Measurements from ENCODE around the gene ADGRG1. TPM values are rescaled to one million over a fixed set of nuclear protein-coding genes. Genes with fewer than 3 reads are reported as not detected.

ADGRG1 gene
- polyA plus RNA-seq, 1 of the 3 experiments (the other 2 are of a cell fraction) = 7.4 TPM

GRCh38 chr16:57693550-57693949, 65.1 kb downstream of the ADGRG1 start:
- peaks cover 0 to 13% of the 10 kb centered on the region in 2 experiments; a peak in 1 of 4 replicates for H3K4me1 ChIP-seq (ENCODE audit: control insufficient read depth in 1 of 2, insufficient read depth in 2 of 2, low read depth in 1 of 2, low read length in 1 of 2)
- no peaks in the 10 kb centered on the region for H3F3A ChIP-seq (replicated peaks; ENCODE audit: insufficient read depth)
- no peak for TF ChIP-seq TAF1 (IDR thresholded peaks at IDR 0.05; ENCODE audit: borderline replicate concordance, low read depth, low read length)
- no peak for TF ChIP-seq FOSL2 (IDR thresholded peaks at IDR 0.05; ENCODE audit: borderline replicate concordance, low read depth)
- no peak for TF ChIP-seq CTCF (IDR thresholded peaks at IDR 0.05)
- TF ChIP-seq TCF12 (IDR thresholded peaks at IDR 0.05) = no peak
- no peak for TF ChIP-seq GABPA (IDR thresholded peaks at IDR 0.05; ENCODE audit: low read depth)
- TF ChIP-seq RFX5 (IDR thresholded peaks at IDR 0.05; ENCODE audit: low read length) = no peak
- TF ChIP-seq FOXM1 (IDR thresholded peaks at IDR 0.05; ENCODE audit: low read depth) = no peak
- no peak for TF ChIP-seq RXRA (IDR thresholded peaks at IDR 0.05; ENCODE audit: borderline replicate concordance, low read depth)
- TF ChIP-seq PBX3 (IDR thresholded peaks at IDR 0.05) = no peak
- TF ChIP-seq USF1 (IDR thresholded peaks at IDR 0.05; ENCODE audit: borderline replicate concordance, low read depth) = no peak
- no peak for TF ChIP-seq POLR2AphosphoS5 (IDR thresholded peaks at IDR 0.05; ENCODE audit: low read depth, low read length)
- TF ChIP-seq CHD2 (IDR thresholded peaks at IDR 0.05; ENCODE audit: low read length, partially characterized antibody) = no peak
- TF ChIP-seq RCOR1 (IDR thresholded peaks at IDR 0.05; ENCODE audit: low read length) = no peak
- no peak for TF ChIP-seq IRF3 (IDR thresholded peaks at IDR 0.05; ENCODE audit: low read depth, low read length)
- no peak for TF ChIP-seq NFIC (IDR thresholded peaks at IDR 0.05; ENCODE audit: borderline replicate concordance)
- no peak for TF ChIP-seq MAX (IDR thresholded peaks at IDR 0.05; ENCODE audit: low read depth)
- TF ChIP-seq REST (IDR thresholded peaks at IDR 0.05; ENCODE audit: low read depth, low read length) = no peak
- TF ChIP-seq EZH2phosphoT487 (IDR thresholded peaks at IDR 0.05; ENCODE audit: borderline replicate concordance, low read depth) = no peak
- no peak for TF ChIP-seq JUND (IDR thresholded peaks at IDR 0.05)
- no peak for TF ChIP-seq MXI1 (IDR thresholded peaks at IDR 0.05; ENCODE audit: low read depth, low read length)
- no peaks in the 10 kb centered on the region for H3K36me3 ChIP-seq (replicated peaks in 1 of 2; ENCODE audit: control insufficient read depth in 1 of 2, insufficient read depth in 2 of 2, low read length in 1 of 2)
- DNase-seq = no peak
- H3K27me3 ChIP-seq (ENCODE audit: insufficient read depth) = no peaks in the 10 kb centered on the region; the same call in 1 of the 2 replicates
- H3K4me3 ChIP-seq (ENCODE audit: low read depth in 2 of 2, low read length in 1 of 2) = no peak overlapping the region
- POLR2A ChIA-PET = no interaction called here
- H3K9ac ChIP-seq = no peak overlapping the region
- H3K27ac ChIP-seq (ENCODE audit: low read depth in 2 of 2, low read length in 1 of 2) = no peak overlapping the region
- H3K9me2 ChIP-seq = no peaks in the 10 kb centered on the region
- H3K4me2 ChIP-seq = no peak overlapping the region
- no peak overlapping the region for H2AFZ ChIP-seq (ENCODE audit: low read depth)
- H3K79me2 ChIP-seq (ENCODE audit: insufficient read depth) = no peaks in the 10 kb centered on the region
- WGBS (ENCODE audit: low lambda C conversion rate) = 62% methylated on average over 4 of the region's 4 CpGs
- H3K9me3 ChIP-seq = no peaks in the 10 kb centered on the region
- H4K20me1 ChIP-seq (ENCODE audit: insufficient read depth) = no peaks in the 10 kb centered on the region
- CTCF ChIA-PET = no interaction called here
